ENCODE results near the gene ANAPC16. TPM values are rescaled to one million over a fixed set of nuclear protein-coding genes. Genes with fewer than 3 reads are reported as not detected.
A peak's percentile ranks its signal among the peaks of the same experiment; 100 is the strongest.

The ANAPC16 gene
- polyA plus RNA-seq (2011; rRNA removed) (51.1 and 67.0 TPM in 2 replicates), polyA minus RNA-seq (2011; rRNA and poly(A)+ RNA removed) (11.9 and 16.6 TPM in 2 replicates)

DNA sequence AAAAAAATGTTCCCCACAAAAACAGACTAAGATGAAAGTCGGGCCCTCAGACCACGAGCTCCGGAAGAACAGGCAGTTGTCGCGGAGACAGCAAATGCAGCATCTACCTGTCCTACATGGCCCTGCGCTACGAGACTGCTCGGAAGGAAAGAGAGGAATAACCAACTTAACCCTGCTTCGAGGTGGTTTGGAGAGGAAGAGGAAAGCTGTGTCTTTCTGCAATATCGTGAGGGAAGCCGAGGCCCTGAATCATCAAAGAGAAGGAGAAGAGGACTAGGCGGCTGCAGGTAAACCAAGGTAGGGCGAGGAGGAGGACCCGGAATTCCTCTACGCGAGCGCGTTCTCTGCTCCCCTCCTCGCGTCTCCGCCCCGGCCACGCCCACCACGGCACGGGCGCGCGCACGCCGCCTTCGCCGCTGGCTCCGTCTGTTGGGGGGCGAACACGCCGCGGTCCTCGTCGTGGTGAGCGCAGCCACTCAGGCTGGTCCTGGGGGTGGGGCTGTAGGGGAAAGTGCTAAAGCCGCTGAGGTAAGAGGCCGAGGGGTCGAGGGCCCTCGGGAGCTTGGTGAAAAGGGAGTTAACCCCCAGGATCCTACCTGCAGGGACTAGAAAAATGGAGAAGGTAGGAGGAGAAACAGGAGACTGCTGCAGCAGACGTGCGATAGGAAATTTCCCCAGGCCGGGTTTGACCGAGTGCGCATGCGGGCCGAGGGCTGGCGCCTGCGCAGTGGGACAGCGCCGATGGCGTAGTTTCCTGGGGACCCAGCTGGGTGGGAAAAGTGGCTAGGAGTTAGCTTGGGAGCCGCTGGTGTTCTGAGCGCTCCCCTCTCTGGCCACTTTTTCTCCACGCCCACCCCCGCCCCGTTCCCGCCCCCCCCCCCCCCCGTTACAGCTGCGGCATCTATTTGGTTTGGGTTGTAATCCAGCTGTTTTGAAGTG, at the start of gene ANAPC16, which contains the start of gene ASCC1:
Gene ANAPC16, plus strand, starts transcription at position 402 of the 939 bp plus-strand sequence. CDS start 7,903 bp downstream, outside the sequence.
Gene ASCC1, minus strand, starts transcription at position 666 of the 939 bp plus-strand sequence. CDS start 2,978 bp downstream, outside the sequence.
- H3K27ac ChIP-seq (ENCODE audit: low read depth, low read length): peak within 1 kb of the TSS; percentile 97
- POLR2A ChIA-PET: interaction anchor here (0.6 to 2.7 kb wide), 5 partner anchors 58 to 123 kb away, joined by 3 to 10 read pairs (median 3); partner anchors contain the start of gene DDIT4
- H3K4me3 ChIP-seq (ENCODE audit: low read depth, low read length): peak within 1 kb of the TSS; percentile 89
- no peaks in the 10 kb centered on the region for H3K9me3 ChIP-seq (ENCODE audit: control insufficient read depth, insufficient read depth, low read length)
- TF ChIP-seq, protein P1, sequence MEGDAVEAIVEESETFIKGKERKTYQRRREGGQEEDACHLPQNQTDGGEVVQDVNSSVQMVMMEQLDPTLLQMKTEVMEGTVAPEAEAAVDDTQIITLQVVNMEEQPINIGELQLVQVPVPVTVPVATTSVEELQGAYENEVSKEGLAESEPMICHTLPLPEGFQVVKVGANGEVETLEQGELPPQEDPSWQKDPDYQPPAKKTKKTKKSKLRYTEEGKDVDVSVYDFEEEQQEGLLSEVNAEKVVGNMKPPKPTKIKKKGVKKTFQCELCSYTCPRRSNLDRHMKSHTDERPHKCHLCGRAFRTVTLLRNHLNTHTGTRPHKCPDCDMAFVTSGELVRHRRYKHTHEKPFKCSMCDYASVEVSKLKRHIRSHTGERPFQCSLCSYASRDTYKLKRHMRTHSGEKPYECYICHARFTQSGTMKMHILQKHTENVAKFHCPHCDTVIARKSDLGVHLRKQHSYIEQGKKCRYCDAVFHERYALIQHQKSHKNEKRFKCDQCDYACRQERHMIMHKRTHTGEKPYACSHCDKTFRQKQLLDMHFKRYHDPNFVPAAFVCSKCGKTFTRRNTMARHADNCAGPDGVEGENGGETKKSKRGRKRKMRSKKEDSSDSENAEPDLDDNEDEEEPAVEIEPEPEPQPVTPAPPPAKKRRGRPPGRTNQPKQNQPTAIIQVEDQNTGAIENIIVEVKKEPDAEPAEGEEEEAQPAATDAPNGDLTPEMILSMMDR (IDR thresholded peaks at IDR 0.05; ENCODE audit: low read depth, low read length): no peak
- H3K27me3 ChIP-seq (ENCODE audit: control insufficient read depth, insufficient read depth, low read length): no peaks in the 10 kb centered on the region
- CTCF ChIA-PET: interaction anchor here (0.7 to 2.4 kb wide), 7 partner anchors 11 to 319 kb away, joined by 3 to 11 read pairs (median 5); no protein-coding TSS in a partner anchor
- peak; percentile 80 for DNase-seq (ENCODE audit: low read depth, low spot score)

DNA sequence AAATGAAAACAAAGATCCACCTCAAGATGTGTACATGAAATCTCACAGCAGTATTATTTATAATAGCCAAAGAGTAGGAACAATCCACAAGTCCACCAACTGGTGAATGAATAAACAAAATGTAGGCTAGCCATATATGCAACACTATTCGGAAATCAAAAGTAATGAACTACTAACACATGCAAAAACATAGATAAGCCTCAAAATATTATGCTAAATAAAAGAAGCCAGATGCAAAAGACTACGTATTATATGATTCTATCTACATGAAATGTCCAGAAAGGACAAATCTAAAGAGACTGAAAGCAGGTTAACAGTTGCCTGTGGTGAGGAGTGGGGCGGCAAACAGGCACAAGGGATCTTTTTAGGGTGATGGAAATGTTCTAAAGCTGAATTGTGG, 48.7 kb upstream of the ANAPC16 start:
- no peaks in the 10 kb centered on the region; the same call in 1 of the 2 replicates for H3K9me3 ChIP-seq (ENCODE audit: control insufficient read depth, insufficient read depth, low read length)
- no peaks in the 10 kb centered on the region for H3K27me3 ChIP-seq (ENCODE audit: control insufficient read depth, insufficient read depth, low read length)
- ChIA-PET POLR2A (no interaction called here), CTCF (interaction anchor here (1.2 kb wide), 1 partner anchor 270 kb away, joined by 3 read pairs; no protein-coding TSS in a partner anchor)
- DNase-seq (ENCODE audit: low read depth, low spot score): no peak
- H3K27ac ChIP-seq (ENCODE audit: low read depth, low read length): no peak overlapping the region
- TF ChIP-seq, protein P1 (IDR thresholded peaks at IDR 0.05; ENCODE audit: low read depth, low read length): no peak
- no peak overlapping the region for H3K4me3 ChIP-seq (ENCODE audit: low read depth, low read length)

DNA sequence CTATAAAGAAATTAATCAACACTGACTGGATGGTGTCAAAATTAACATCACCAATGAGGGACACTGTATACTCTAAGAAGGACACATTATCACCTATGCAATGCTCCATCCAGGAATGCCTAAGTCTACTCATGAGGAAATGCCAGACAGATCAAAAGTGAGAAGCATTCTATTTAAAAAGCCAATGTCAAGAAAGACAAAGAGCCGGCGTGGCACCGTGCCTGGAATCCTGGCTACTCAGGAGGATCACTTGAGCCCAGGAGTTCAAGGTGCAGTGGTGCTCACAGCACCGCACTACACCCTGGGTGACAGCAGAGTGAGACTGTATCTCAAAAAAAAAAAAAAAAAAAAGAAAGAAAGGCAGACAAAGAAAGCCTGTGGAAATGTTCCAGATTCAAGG, 45.5 kb upstream of the ANAPC16 start:
- TF ChIP-seq, protein P1 (IDR thresholded peaks at IDR 0.05; ENCODE audit: low read depth, low read length): no peak
- CTCF ChIA-PET: no interaction called here
- Histone ChIP-seq H3K4me3 (ENCODE audit: low read depth, low read length) (no peak overlapping the region), H3K9me3 (ENCODE audit: control insufficient read depth, insufficient read depth, low read length) (no peaks in the 10 kb centered on the region), H3K27ac (ENCODE audit: low read depth, low read length) (no peak overlapping the region), H3K27me3 (ENCODE audit: control insufficient read depth, insufficient read depth, low read length) (no peaks in the 10 kb centered on the region)
- DNase-seq (ENCODE audit: low read depth, low spot score): no peak
- POLR2A ChIA-PET: no interaction called here

DNA sequence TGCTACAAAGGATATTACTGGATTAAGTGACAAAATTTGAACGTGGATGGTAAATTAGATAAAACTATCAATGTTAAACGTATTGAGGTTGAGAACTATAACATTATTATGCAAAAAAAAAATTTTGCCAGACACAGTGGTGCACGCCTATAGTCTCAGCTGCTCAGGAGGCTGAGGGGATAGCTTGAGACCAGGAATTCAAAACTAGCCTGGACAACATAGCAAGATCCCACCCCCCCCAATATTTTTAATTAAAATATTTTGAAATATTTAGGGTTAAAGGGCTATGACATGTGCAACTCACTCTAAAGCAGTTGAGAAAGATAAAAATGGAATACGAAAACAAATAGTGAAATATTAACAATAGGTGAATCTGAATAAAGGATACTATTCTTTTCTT, 45.1 kb upstream of the ANAPC16 start:
- Histone ChIP-seq H3K4me3 (ENCODE audit: low read depth, low read length) (no peak overlapping the region), H3K27ac (ENCODE audit: low read depth, low read length) (no peak overlapping the region), H3K9me3 (ENCODE audit: control insufficient read depth, insufficient read depth, low read length) (no peaks in the 10 kb centered on the region), H3K27me3 (ENCODE audit: control insufficient read depth, insufficient read depth, low read length) (no peaks in the 10 kb centered on the region)
- DNase-seq (ENCODE audit: low read depth, low spot score): no peak
- ChIA-PET POLR2A (interaction anchor here (0.5 kb wide), 1 partner anchor 104 kb away, joined by 3 read pairs; no protein-coding TSS in a partner anchor), CTCF (no interaction called here)
- TF ChIP-seq, protein P1 (IDR thresholded peaks at IDR 0.05; ENCODE audit: low read depth, low read length): no peak
